Measurements from ENCODE around the gene HSD17B14. TPM values are rescaled to one million over a fixed set of nuclear protein-coding genes. Genes with fewer than 3 reads are reported as not detected.
A peak's percentile ranks its signal among the peaks of the same experiment; 100 is the strongest.

The HSD17B14 gene
- total and polyA plus RNA-seq, 2 of the 13 experiments (the other 11 are each of a cell fraction or from before 2014, with no cell fraction given) = 0.58 to 1.2 TPM

- no peak for TF ChIP-seq ZNF782 (CRISPR knock-in tag; IDR thresholded peaks at IDR 0.05; ENCODE audit: borderline replicate concordance)
- TF ChIP-seq RXRA (CRISPR knock-in tag; IDR thresholded peaks at IDR 0.05) = peak; percentile 80
- no peak for TF ChIP-seq KAT2B (IDR thresholded peaks at IDR 0.05; ENCODE audit: borderline replicate concordance, low read depth, low read length)
- no peak for TF ChIP-seq BRF2 (CRISPR knock-in tag; IDR thresholded peaks at IDR 0.05)
- TF ChIP-seq ZNF333 (CRISPR knock-in tag; IDR thresholded peaks at IDR 0.05; ENCODE audit: borderline replicate concordance) = no peak
- TF ChIP-seq JUND (CRISPR knock-in tag; IDR thresholded peaks at IDR 0.05) = no peak
- no peak for TF ChIP-seq ZNF382 (CRISPR knock-in tag; IDR thresholded peaks at IDR 0.05; ENCODE audit: borderline replicate concordance)
- TF ChIP-seq E2F1 (CRISPR knock-in tag; IDR thresholded peaks at IDR 0.05) = no peak
- 0 out of 2 replicates have a peak, but pooled peaks have one; percentile 31 for TF ChIP-seq ELF3 (CRISPR knock-in tag; IDR thresholded peaks at IDR 0.05)
- TF ChIP-seq MIXL1 (CRISPR knock-in tag; IDR thresholded peaks at IDR 0.05) = no peak
- TF ChIP-seq PHF21A (CRISPR knock-in tag; IDR thresholded peaks at IDR 0.05) = 0 out of 2 replicates have a peak, but pooled peaks have one; percentile 17
- TF ChIP-seq TBX3 (IDR thresholded peaks at IDR 0.05; ENCODE audit: borderline replicate concordance) = no peak
- TF ChIP-seq ZNF446 (CRISPR knock-in tag; IDR thresholded peaks at IDR 0.05) = no peak
- TF ChIP-seq NCOA2 (CRISPR knock-in tag; IDR thresholded peaks at IDR 0.05) = no peak
- TF ChIP-seq HNF1A (IDR thresholded peaks at IDR 0.05; ENCODE audit: low read depth) = no peak
- no peak for TF ChIP-seq HNF1A (CRISPR knock-in tag; IDR thresholded peaks at IDR 0.05; ENCODE audit: borderline replicate concordance)
- no peak for TF ChIP-seq ELF1 (CRISPR knock-in tag; IDR thresholded peaks at IDR 0.05)
- no peak for TF ChIP-seq MXD1 (CRISPR knock-in tag; IDR thresholded peaks at IDR 0.05)
- no peak for TF ChIP-seq ZNF768 (CRISPR knock-in tag; IDR thresholded peaks at IDR 0.05)
Observed at GRCh38 chr19:48835734-48836088, 580 bp downstream of the HSD17B14 start (continued).

Data from HepG2 (cell line).